ENCODE results near the gene TBC1D8. TPM values are rescaled to one million over a fixed set of nuclear protein-coding genes. Genes with fewer than 3 reads are reported as not detected.

The TBC1D8 gene
- total RNA-seq, 1 experiment from 2014 or later, result 5.1 TPM

DNA sequence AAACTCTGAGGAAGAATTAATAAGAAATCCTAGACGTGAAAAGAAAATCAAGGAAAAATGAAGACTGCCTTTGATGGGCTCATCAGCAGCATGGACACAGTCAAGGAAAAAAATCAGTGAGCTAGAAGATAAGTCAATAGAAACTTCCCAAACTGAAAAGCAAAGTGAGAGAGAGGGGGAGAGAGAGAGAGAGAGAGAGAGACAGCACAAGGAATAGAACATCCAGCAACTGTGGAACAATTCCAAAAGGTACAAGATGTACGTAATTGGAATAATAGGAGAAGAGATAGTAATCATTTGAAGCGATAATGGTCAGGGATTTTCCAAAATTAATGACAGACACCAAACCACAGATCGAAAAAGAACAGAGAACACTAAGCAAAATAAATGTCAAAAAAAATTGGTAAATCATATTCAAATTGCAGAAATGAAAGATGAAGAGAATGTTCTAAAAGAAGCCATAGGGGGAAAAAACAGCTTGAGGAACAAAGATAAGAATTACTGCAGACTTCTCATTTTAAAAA lies 54.5 kb downstream of the TBC1D8 start:
- H3K9me3 ChIP-seq (ENCODE audit: low read depth, low read length, poor library complexity, severe bottlenecking), result no peaks in the 10 kb centered on the region
- intact Hi-C loops (cut with micrococcal nuclease; ENCODE audit: unreplicated experiment), result no loop called here
- POLR2A ChIA-PET (ENCODE audit: low non-redundant PET), result no interaction called here
- TF ChIP-seq EZH2 (IDR thresholded peaks at IDR 0.05; ENCODE audit: borderline replicate concordance, low read depth, low read length, poor library complexity, severe bottlenecking), result no peak
- TF ChIP-seq, protein P1, sequence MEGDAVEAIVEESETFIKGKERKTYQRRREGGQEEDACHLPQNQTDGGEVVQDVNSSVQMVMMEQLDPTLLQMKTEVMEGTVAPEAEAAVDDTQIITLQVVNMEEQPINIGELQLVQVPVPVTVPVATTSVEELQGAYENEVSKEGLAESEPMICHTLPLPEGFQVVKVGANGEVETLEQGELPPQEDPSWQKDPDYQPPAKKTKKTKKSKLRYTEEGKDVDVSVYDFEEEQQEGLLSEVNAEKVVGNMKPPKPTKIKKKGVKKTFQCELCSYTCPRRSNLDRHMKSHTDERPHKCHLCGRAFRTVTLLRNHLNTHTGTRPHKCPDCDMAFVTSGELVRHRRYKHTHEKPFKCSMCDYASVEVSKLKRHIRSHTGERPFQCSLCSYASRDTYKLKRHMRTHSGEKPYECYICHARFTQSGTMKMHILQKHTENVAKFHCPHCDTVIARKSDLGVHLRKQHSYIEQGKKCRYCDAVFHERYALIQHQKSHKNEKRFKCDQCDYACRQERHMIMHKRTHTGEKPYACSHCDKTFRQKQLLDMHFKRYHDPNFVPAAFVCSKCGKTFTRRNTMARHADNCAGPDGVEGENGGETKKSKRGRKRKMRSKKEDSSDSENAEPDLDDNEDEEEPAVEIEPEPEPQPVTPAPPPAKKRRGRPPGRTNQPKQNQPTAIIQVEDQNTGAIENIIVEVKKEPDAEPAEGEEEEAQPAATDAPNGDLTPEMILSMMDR (conservative IDR thresholded peaks at IDR 0.05; ENCODE audit: low read depth, low read length), result no peak
- CTCF ChIA-PET, result no interaction called here
- H3K4me3 ChIP-seq (ENCODE audit: low read depth, low read length, poor library complexity, severe bottlenecking), result no peak overlapping the region
- H3K4me1 ChIP-seq (ENCODE audit: insufficient read depth, low read length, poor library complexity, severe bottlenecking), result no peaks in the 10 kb centered on the region
- no TSS peak for BruUV-seq (replicated peaks)
- H3K36me3 ChIP-seq (ENCODE audit: insufficient read depth, low read length, poor library complexity, severe bottlenecking), result no peaks in the 10 kb centered on the region
- no peak overlapping the region for H3K27ac ChIP-seq (ENCODE audit: low read depth, low read length, poor library complexity, severe bottlenecking)
- DNase-seq (ENCODE audit: low spot score), result no peak
- no peaks in the 10 kb centered on the region for H3K27me3 ChIP-seq (replicated peaks; ENCODE audit: insufficient read depth, low read depth, low read length, poor library complexity)

DNA sequence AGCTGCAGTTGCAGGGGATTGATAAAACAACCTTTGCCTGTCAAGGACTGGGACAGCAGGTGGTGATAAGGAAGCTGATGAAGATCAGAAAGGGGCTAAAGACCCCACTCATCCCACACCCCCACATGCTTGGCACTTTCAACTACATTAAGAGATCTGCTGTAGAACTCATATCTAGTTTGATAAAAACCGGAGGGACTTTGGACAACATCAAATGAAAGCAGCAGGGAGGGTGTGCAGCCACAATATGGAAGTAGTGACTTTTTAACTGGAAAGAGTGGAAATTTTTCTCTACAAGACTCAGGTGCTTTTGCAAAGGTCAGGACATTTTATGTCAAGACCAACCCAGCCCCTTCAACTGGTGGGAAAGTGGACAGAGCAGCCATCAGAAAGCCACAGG lies 56.8 kb downstream of the TBC1D8 start:
- no peak overlapping the region for H3K27ac ChIP-seq (ENCODE audit: low read depth, low read length, poor library complexity, severe bottlenecking)
- CTCF ChIA-PET, result interaction anchor here (0.5 kb wide), 1 partner anchor 276 kb away, joined by 3 read pairs; no protein-coding TSS in a partner anchor
- intact Hi-C loops (cut with micrococcal nuclease; ENCODE audit: unreplicated experiment), result no loop called here

DNA sequence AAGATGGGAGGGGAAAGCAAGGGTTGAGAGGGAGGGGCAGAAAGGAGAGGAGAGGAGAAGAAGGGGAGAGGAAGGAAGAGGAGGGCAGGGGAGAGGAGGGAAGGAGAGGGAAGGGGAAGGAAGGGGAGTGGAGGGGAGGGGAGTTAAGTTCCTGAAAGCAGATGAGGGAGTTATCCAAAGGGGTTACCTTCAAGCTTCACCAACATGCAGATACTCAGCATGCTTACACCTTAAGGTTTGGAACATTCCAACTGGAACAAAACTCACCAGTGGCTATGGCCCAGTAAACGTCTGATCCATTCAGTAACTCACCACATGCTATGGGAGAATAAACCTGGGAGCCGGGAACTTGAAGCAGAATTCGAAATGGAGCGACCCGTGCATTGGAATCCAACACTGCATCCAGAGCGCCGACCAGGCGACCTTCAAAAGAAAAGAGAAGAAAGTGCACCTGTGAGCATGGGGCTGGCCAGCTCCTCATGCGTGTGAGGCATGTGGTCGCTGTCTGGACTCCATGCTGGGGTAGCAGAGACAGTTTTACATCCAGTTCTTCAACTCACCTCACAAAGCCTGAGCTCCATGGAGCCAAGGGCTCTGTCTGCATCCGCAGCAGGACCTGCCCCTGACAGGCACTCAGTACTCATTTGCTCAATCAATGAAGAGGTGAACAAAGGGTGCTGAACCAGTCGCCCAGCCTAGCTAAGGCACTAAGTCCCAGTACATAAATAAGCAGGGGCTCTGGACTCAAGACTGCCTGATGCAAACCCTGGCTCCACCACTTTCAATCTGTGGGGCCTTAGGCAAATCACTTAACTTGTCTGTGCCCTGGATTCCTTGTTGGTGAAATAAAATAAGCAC lies 61.0 kb downstream of the TBC1D8 start:
- DNase-seq (ENCODE audit: low spot score), result no peak
- no peak overlapping the region for H3K27ac ChIP-seq (ENCODE audit: low read depth, low read length, poor library complexity, severe bottlenecking)
- BruUV-seq (replicated peaks), result no TSS peak
- H3K4me1 ChIP-seq (ENCODE audit: insufficient read depth, low read length, poor library complexity, severe bottlenecking), result no peaks in the 10 kb centered on the region
- no peaks in the 10 kb centered on the region for H3K9me3 ChIP-seq (ENCODE audit: low read depth, low read length, poor library complexity, severe bottlenecking)
- no peak overlapping the region for H3K4me3 ChIP-seq (ENCODE audit: low read depth, low read length, poor library complexity, severe bottlenecking)
- no peaks in the 10 kb centered on the region for H3K27me3 ChIP-seq (replicated peaks; ENCODE audit: insufficient read depth, low read depth, low read length, poor library complexity)
- TF ChIP-seq, protein P1 (conservative IDR thresholded peaks at IDR 0.05; ENCODE audit: low read depth, low read length), result no peak
- TF ChIP-seq EZH2 (IDR thresholded peaks at IDR 0.05; ENCODE audit: borderline replicate concordance, low read depth, low read length, poor library complexity, severe bottlenecking), result no peak
- CTCF ChIA-PET, result no interaction called here
- H3K36me3 ChIP-seq (ENCODE audit: insufficient read depth, low read length, poor library complexity, severe bottlenecking), result no peaks in the 10 kb centered on the region
- intact Hi-C loops (cut with micrococcal nuclease; ENCODE audit: unreplicated experiment), result no loop called here
- POLR2A ChIA-PET (ENCODE audit: low non-redundant PET), result no interaction called here

More for the DNA sequence above, 56.8 kb downstream of the TBC1D8 start:
- Histone ChIP-seq H3K27me3 (replicated peaks; ENCODE audit: insufficient read depth, low read depth, low read length, poor library complexity) (no peaks in the 10 kb centered on the region), H3K36me3 (ENCODE audit: insufficient read depth, low read length, poor library complexity, severe bottlenecking) (no peaks in the 10 kb centered on the region), H3K9me3 (ENCODE audit: low read depth, low read length, poor library complexity, severe bottlenecking) (no peaks in the 10 kb centered on the region), H3K4me3 (ENCODE audit: low read depth, low read length, poor library complexity, severe bottlenecking) (no peak overlapping the region), H3K4me1 (ENCODE audit: insufficient read depth, low read length, poor library complexity, severe bottlenecking) (no peaks in the 10 kb centered on the region)
- no peak for DNase-seq (ENCODE audit: low spot score)
- POLR2A ChIA-PET (ENCODE audit: low non-redundant PET), result no interaction called here
- BruUV-seq (replicated peaks), result no TSS peak
- TF ChIP-seq, protein P1 (conservative IDR thresholded peaks at IDR 0.05; ENCODE audit: low read depth, low read length), result no peak
- TF ChIP-seq EZH2 (IDR thresholded peaks at IDR 0.05; ENCODE audit: borderline replicate concordance, low read depth, low read length, poor library complexity, severe bottlenecking), result no peak

Data from A673 (cell line).